H1 (cell line): ENCODE data around the gene CAMTA2. TPM values are rescaled to one million over a fixed set of nuclear protein-coding genes. Genes with fewer than 3 reads are reported as not detected.

Experiments
- ATF3 ChIP-seq: IDR thresholded peaks from 2 replicates; pipeline ENCODE4 v1.6.1; 2011; ENCODE audit warnings: low read depth, mild to moderate bottlenecking, low read length; ENCODE audit not compliant: insufficient read depth
- BACH1 ChIP-seq: IDR thresholded peaks from 2 replicates; pipeline ENCODE4 v1.6.1; 2012; ENCODE audit warnings: low read length, improper control_type of control experiment
- EP300 ChIP-seq, 2 experiments: IDR thresholded peaks; 1 replicate in 1 of 2; 2 replicates in 1 of 2; pipeline ENCODE4 v1.6.1; 2011 to 2012; ENCODE audit warnings: low read depth in 2 of 2, low read length in 2 of 2, mild to moderate bottlenecking in 2 of 2, borderline replicate concordance in 1 of 2, inconsistent platforms in 1 of 2, moderate library complexity in 1 of 2
- GABPA ChIP-seq: IDR thresholded peaks from 2 replicates; pipeline ENCODE4 v1.6.1; 2011; ENCODE audit warnings: mild to moderate bottlenecking, low read length, moderate library complexity, borderline replicate concordance; ENCODE audit not compliant: insufficient read depth
- HDAC2 ChIP-seq, 2 experiments: fragments of 300-600 bp in 1 of 2; sonication (generic) in 1 of 2; IDR thresholded peaks; 2 replicates each; pipeline ENCODE4 v1.6.1; 2011 to 2012; ENCODE audit warnings: low read depth in 2 of 2, low read length in 2 of 2, mild to moderate bottlenecking in 2 of 2, moderate library complexity in 2 of 2, borderline replicate concordance in 1 of 2, inconsistent platforms in 1 of 2
- JUND ChIP-seq: IDR thresholded peaks from 2 replicates; pipeline ENCODE4 v1.6.1; 2011; ENCODE audit warnings: mild to moderate bottlenecking, improper control_type of control experiment, low read length
- KDM1A ChIP-seq: fragments of 200-600, 300-600 bp; sonication (generic); IDR thresholded peaks from 2 replicates; pipeline ENCODE4 v1.7.1; 2016; ENCODE audit warnings: mild to moderate bottlenecking, low read length, borderline replicate concordance
- RAD21 ChIP-seq, 2 experiments: IDR thresholded peaks in 1 of 2; conservative IDR thresholded peaks in 1 of 2; 2 replicates each; pipeline ENCODE4 v1.6.1; 2011; ENCODE audit warnings: low read depth in 2 of 2, low read length in 2 of 2, improper control_type of control experiment in 1 of 2, inconsistent platforms in 1 of 2, mild to moderate bottlenecking in 1 of 2, moderate library complexity in 1 of 2
- RBBP5 ChIP-seq: IDR thresholded peaks from 2 replicates; pipeline ENCODE4 v1.7.1; 2012; ENCODE audit warnings: low read depth, mild to moderate bottlenecking, inconsistent platforms, low read length, moderate library complexity, borderline replicate concordance
- RNF2 ChIP-seq: fragments of 200-900, 300-1000 bp; sonication (generic); IDR thresholded peaks from 2 replicates; pipeline ENCODE4 v1.7.1; 2016; ENCODE audit warnings: borderline replicate concordance, low read depth, mild to moderate bottlenecking, antibody characterized with exemption, low read length; ENCODE audit not compliant: poor library complexity, severe bottlenecking; ENCODE audit errors: missing control alignments
- SIX5 ChIP-seq: IDR thresholded peaks from 2 replicates; pipeline ENCODE4 v1.6.1; 2011; ENCODE audit warnings: mild to moderate bottlenecking, low read depth, low read length
- SP2 ChIP-seq: IDR thresholded peaks from 2 replicates; pipeline ENCODE4 v1.6.1; 2012; ENCODE audit warnings: mild to moderate bottlenecking, low read length, inconsistent platforms
- SP4 ChIP-seq: IDR thresholded peaks from 2 replicates; pipeline ENCODE4 v1.6.1; 2012; ENCODE audit warnings: low read length, inconsistent platforms
- TCF12 ChIP-seq: IDR thresholded peaks from 2 replicates; pipeline ENCODE4 v1.6.1; 2011; ENCODE audit warnings: low read depth, mild to moderate bottlenecking, low read length
- polyA plus RNA-seq, 7 experiments: library from polyadenylated mRNA; depleted of rRNA in 3 of 7; stranded (reverse) in 5 of 7; unstranded in 2 of 7; fragments of >200 nt in 5 of 7; fragments of 200-250 nt in 2 of 7; gene quantifications; 1 replicate in 5 of 7; 2 replicates in 1 of 7; 4 replicates in 1 of 7; pipeline versions ENCODE4 v1.2.1 to v1.2.3, GENCODE V29; 2011 to 2013; ENCODE audit warnings: missing spikeins in 2 of 7, mixed read lengths in 2 of 7
- total RNA-seq: library from RNA; stranded (reverse); fragmentation: NEBNext Ultra II Directional; extraction: Animal tissue kit (Norgen Biotek cat#: 25700); gene quantifications from 2 replicates; pipeline ENCODE4 v1.2.1, GENCODE V29; 2021

The CAMTA2 gene
- total and polyA plus RNA-seq, 2 of the 8 experiments (the other 6 are each of a cell fraction or from before 2014, with no cell fraction given) = 5.5 to 12.0 TPM

DNA sequence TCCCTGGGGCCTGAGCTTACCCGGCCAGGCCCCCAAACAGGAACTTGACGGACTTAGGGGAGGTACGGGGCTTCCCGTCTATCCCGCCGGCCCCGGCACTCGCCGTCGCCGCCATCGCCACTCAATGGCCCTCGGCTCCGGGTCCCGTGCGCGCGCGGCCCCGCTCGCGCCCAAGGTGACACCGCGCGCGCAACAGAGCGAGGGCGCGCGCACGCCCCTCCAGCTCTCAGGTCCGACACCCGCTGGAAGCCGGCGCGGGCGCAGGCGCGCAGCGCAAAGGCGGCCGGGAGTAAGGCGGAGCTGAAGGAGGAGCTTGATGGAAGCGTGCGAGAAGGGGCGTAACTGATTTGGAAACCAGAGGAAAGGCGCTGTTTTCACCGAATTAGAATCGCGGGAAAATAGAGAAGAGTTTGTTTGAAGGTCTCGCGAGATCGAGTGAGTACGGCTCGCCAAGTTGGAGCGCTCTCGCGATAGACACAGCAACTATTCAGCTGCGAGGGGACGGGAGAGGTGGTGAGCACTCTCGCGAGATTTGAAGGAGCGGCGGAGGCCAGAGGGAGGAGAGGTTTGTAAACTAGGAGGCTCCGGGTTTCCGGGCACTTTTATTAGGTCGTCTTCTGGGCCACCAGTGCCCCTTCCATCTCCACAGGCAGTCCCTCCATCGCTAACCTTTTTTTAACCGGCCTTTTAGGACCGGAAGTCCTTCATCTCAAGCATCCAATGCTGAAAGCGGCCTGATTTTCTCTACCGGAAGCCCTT lies 47.5 kb downstream of the CAMTA2 start, which contains the start of the genes RNF167 and SLC25A11 (continued):
- TF ChIP-seq SP2 (no peak), ATF3 (no peak), SIX5 (no peak), JUND (no peak), RBBP5 (peak; percentile 31; the same call in 1 of the 2 replicates), RAD21 (IDR thresholded peaks at IDR 0.05 in 1 of 2, conservative IDR thresholded peaks at IDR 0.05 in 1 of 2; ENCODE audit: low read depth in 2 of 2, low read length in 2 of 2) (no peak), KDM1A (no peak), EP300 (IDR thresholded peaks at IDR 0.05; ENCODE audit: borderline replicate concordance in 1 of 2, low read depth in 2 of 2, low read length in 2 of 2) (no peak), TCF12 (no peak), RNF2 (no peak), GABPA (no peak), BACH1 (no peak; the same call in 1 of the 2 replicates), SP4 (no peak), HDAC2 (IDR thresholded peaks at IDR 0.05; ENCODE audit: borderline replicate concordance in 1 of 2, low read depth in 2 of 2, low read length in 2 of 2) (no peak)
